GM12891 (cell line): Measurements from ENCODE around the gene DMXL2.
"Not testable (repeated sequence)": the region's sequence is repeated elsewhere in the genome, so short reads cannot be mapped to it uniquely, and the experiment has no call there.

Experiments used
- DNase-seq: peaks from one replicate; pipeline ENCODE4 v3.0.0; 2011; ENCODE audit warnings: low spot score; ENCODE audit not compliant: insufficient read length
- FAIRE-seq: peaks from 2 replicates; lab custom pipeline; 2011; peaks lifted over from hg19 to GRCh38; lab: Jason Lieb, UNC
- PAX5 ChIP-seq: IDR thresholded peaks from 2 replicates; pipeline ENCODE4 v1.6.1; 2011; ENCODE audit warnings: low read length, moderate library complexity, mild to moderate bottlenecking; ENCODE audit not compliant: insufficient read depth, severe bottlenecking
- POLR2A ChIP-seq: IDR thresholded peaks from 2 replicates; pipeline ENCODE4 v1.6.1; 2011; ENCODE audit warnings: low read depth, low read length, control low read depth
- POLR2AphosphoS5 ChIP-seq: IDR thresholded peaks from 2 replicates; pipeline ENCODE4 v1.6.1; 2011; ENCODE audit warnings: low read depth, low read length, control low read depth
- POU2F2 ChIP-seq: IDR thresholded peaks from 2 replicates; pipeline ENCODE4 v1.6.1; 2011; ENCODE audit warnings: low read depth, mild to moderate bottlenecking, control low read depth, low read length, moderate library complexity
- SPI1 ChIP-seq: IDR thresholded peaks from 2 replicates; pipeline ENCODE4 v1.6.1; 2011; ENCODE audit warnings: low read depth, low read length, control low read depth
- TAF1 ChIP-seq: IDR thresholded peaks from 2 replicates; pipeline ENCODE4 v1.6.1; 2011; ENCODE audit warnings: low read depth, low read length, control low read depth

The DMXL2 gene

GRCh38 chr15:51447855-51448621 lies 174.5 kb downstream of the DMXL2 start:
- no peak for DNase-seq
- no peak for FAIRE-seq
- TF ChIP-seq POU2F2 (no peak), SPI1 (no peak), POLR2AphosphoS5 (no peak), PAX5 (no peak), POLR2A (no peak), TAF1 (no peak)

- not testable (repeated sequence) for DNase-seq, FAIRE-seq
Measured at GRCh38 chr15:51446029-51446744, 176.4 kb downstream of the DMXL2 start.

- no peak for DNase-seq
- no peak for TF ChIP-seq POLR2AphosphoS5
- TF ChIP-seq POLR2A: no peak
- TF ChIP-seq SPI1: no peak
- no peak for TF ChIP-seq PAX5
- no peak for TF ChIP-seq POU2F2
- TF ChIP-seq TAF1: no peak
- no peak for FAIRE-seq
Measured at GRCh38 chr15:51444807-51445206, 177.8 kb downstream of the DMXL2 start.

GRCh38 chr15:51444112-51444511 lies 178.5 kb downstream of the DMXL2 start:
- DNase-seq (no peak), FAIRE-seq (no peak)
- no peak for TF ChIP-seq PAX5
- no peak for TF ChIP-seq POLR2AphosphoS5
- TF ChIP-seq POU2F2: no peak
- TF ChIP-seq TAF1: no peak
- no peak for TF ChIP-seq SPI1
- no peak for TF ChIP-seq POLR2A

- TF ChIP-seq POU2F2: no peak
- no peak for TF ChIP-seq PAX5
- TF ChIP-seq TAF1: no peak
- TF ChIP-seq POLR2AphosphoS5: no peak
- FAIRE-seq: no peak
Measured at GRCh38 chr15:51443282-51443914, 179.2 kb downstream of the DMXL2 start.

GRCh38 chr15:51438526-51438925 lies 184.0 kb downstream of the DMXL2 start:
- no peak for DNase-seq
- no peak for TF ChIP-seq TAF1
- TF ChIP-seq PAX5: no peak
- TF ChIP-seq POU2F2: no peak
- no peak for TF ChIP-seq POLR2AphosphoS5
- TF ChIP-seq SPI1: no peak
- no peak for TF ChIP-seq POLR2A
- no peak for FAIRE-seq

More at GRCh38 chr15:51443282-51443914, 179.2 kb downstream of the DMXL2 start:
- no peak for DNase-seq

GRCh38 chr15:51425517-51426040 lies 197.0 kb downstream of the DMXL2 start:
- FAIRE-seq (no peak), DNase-seq (no peak)
- TF ChIP-seq POLR2A (no peak), TAF1 (no peak), PAX5 (no peak), POLR2AphosphoS5 (no peak), SPI1 (no peak), POU2F2 (no peak)

- FAIRE-seq: no peak
- no peak for DNase-seq
- no peak for TF ChIP-seq POLR2AphosphoS5
- no peak for TF ChIP-seq TAF1
- TF ChIP-seq PAX5: no peak
- TF ChIP-seq POLR2A: no peak
- TF ChIP-seq POU2F2: no peak
- TF ChIP-seq SPI1: no peak
Measured at GRCh38 chr15:51424780-51425179, 197.8 kb downstream of the DMXL2 start.

- FAIRE-seq: not testable (repeated sequence)
Measured at GRCh38 chr15:51423040-51423439, 199.5 kb downstream of the DMXL2 start.

GRCh38 chr15:51416129-51416528 lies 206.4 kb downstream of the DMXL2 start:
- DNase-seq: no peak
- TF ChIP-seq POLR2AphosphoS5: no peak
- no peak for FAIRE-seq

More at GRCh38 chr15:51423040-51423439, 199.5 kb downstream of the DMXL2 start:
- not testable (repeated sequence) for DNase-seq
